ENCODE data around the gene ATP2B2.

Gene ATP2B2

GRCh38 chr3:10356461-10356981, 148.9 kb downstream of the ATP2B2 start:
- DNase-seq = no peak

GRCh38 chr3:10354361-10355015, 150.9 kb downstream of the ATP2B2 start:
- DNase-seq = no peak

GRCh38 chr3:10353661-10354360, 151.6 kb downstream of the ATP2B2 start:
- no peak for DNase-seq

- DNase-seq = no peak
These were observed 152.2 kb downstream of the ATP2B2 start for GRCh38 chr3:10353160-10353559.

GRCh38 chr3:10352146-10352911, 153.1 kb downstream of the ATP2B2 start:
- no peak for DNase-seq

- DNase-seq = no peak
These were observed 154.2 kb downstream of the ATP2B2 start for GRCh38 chr3:10351013-10351735.

GRCh38 chr3:10350324-10350985, 154.9 kb downstream of the ATP2B2 start:
- DNase-seq = no peak

- no peak for DNase-seq
These were observed 155.6 kb downstream of the ATP2B2 start for GRCh38 chr3:10349801-10350200.

GRCh38 chr3:10348404-10348721, 157.0 kb downstream of the ATP2B2 start:
- DNase-seq = no peak

- DNase-seq = no peak
These were observed 157.6 kb downstream of the ATP2B2 start for GRCh38 chr3:10347648-10348403.

GRCh38 chr3:10345911-10346310, 159.5 kb downstream of the ATP2B2 start:
- DNase-seq = no peak

GRCh38 chr3:10344944-10345575, 160.3 kb downstream of the ATP2B2 start:
- DNase-seq = no peak

- no peak for DNase-seq
These were observed 161.0 kb downstream of the ATP2B2 start for GRCh38 chr3:10344147-10344943.

GRCh38 chr3:10343526-10343925, 161.9 kb downstream of the ATP2B2 start:
- DNase-seq = no peak

- no peak for DNase-seq
These were observed 162.6 kb downstream of the ATP2B2 start for GRCh38 chr3:10342781-10343180.

- DNase-seq = no peak
These were observed 163.4 kb downstream of the ATP2B2 start for GRCh38 chr3:10341901-10342398.

GRCh38 chr3:10340476-10340875, 164.9 kb downstream of the ATP2B2 start:
- DNase-seq = no peak

- DNase-seq = no peak
These were observed 165.3 kb downstream of the ATP2B2 start for GRCh38 chr3:10340046-10340445.

GRCh38 chr3:10339376-10339955, 165.9 kb downstream of the ATP2B2 start:
- no peak for DNase-seq

All from NCI-H1436 treated with DMSO at 0.1 percent for 48 hours (cell line).